HG03520 (cell line): ENCODE data around the gene MAP3K12.
A peak's percentile ranks its signal among the peaks of the same experiment; 100 is the strongest.
"Not testable (repeated sequence)": the region's sequence is repeated elsewhere in the genome, so short reads cannot be mapped to it uniquely, and the experiment has no call there.

Experiments
- ATAC-seq: cut with Tn5 transposase; IDR thresholded peaks from one replicate; pipeline ENCODE4 v1.9.1; 2021; ENCODE audit warnings: mild to moderate bottlenecking, moderate library complexity; ENCODE audit not compliant: unreplicated experiment

The MAP3K12 gene

GRCh38 chr12:53472056-53472582 is 27.1 kb downstream of the MAP3K12 start:
- no peak for ATAC-seq

DNA sequence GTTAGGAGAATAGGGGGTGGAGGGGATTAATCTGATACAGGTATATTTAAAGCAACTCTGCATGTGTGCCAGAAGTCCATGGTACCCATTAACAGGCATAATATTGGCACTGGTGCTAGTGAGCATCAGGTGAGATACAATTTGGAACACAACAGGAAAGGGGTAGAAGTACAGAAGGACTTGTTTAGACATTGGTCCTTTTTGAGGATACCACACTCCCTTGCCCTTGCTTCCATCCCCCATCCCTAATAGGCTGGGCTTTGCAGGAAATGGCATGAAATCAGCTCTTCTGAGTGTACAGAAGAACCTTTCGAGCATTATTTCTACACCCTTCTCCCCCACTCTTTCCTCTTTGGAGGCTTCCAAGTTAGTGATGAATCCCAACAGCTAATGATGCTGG is 31.0 kb downstream of the MAP3K12 start:
- ATAC-seq, result no peak

DNA sequence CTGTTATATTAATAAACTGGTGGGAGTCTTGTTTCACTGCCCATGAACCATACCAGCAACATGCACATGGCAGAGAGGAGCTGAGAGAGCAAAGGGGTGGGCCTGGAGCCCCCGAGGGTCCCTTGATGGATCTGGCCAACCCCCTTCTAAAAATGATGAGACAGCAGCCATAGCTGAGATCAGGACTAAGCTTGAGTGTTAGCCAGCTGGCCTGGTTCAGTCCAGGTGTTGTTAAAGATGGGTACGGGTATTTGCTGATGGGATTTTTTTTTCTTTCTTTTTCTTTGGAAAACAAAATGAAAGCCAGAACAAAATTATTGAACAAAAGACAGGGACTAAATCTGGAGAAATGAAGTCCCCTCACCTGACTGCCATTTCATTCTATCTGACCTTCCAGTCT is 31.4 kb downstream of the MAP3K12 start:
- no peak for ATAC-seq

GRCh38 chr12:53467082-53467481 is 32.2 kb downstream of the MAP3K12 start:
- no peak for ATAC-seq

DNA sequence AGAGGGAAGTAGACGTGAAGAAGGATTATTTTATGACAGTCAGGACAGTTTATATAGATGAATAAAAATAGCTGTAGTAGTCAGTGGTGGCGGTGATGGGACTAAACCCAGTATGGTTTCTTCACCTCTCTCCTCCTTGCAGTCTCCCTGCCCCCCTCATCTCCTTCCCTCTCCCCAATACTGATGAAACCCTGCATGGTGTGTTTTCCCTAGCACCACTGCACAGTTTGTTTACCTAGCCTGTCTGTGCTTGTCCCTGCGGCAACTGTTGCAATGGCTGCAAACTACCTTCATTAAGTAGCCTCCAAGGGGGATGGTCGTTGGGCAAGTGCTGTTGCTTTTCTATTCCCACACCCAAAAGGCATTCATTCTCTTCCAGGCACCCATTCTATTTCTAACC is 32.6 kb downstream of the MAP3K12 start:
- no peak for ATAC-seq

GRCh38 chr12:53465679-53466078 is 33.6 kb downstream of the MAP3K12 start:
- no peak for ATAC-seq

GRCh38 chr12:53464685-53465418 is 34.4 kb downstream of the MAP3K12 start:
- no peak for ATAC-seq

DNA sequence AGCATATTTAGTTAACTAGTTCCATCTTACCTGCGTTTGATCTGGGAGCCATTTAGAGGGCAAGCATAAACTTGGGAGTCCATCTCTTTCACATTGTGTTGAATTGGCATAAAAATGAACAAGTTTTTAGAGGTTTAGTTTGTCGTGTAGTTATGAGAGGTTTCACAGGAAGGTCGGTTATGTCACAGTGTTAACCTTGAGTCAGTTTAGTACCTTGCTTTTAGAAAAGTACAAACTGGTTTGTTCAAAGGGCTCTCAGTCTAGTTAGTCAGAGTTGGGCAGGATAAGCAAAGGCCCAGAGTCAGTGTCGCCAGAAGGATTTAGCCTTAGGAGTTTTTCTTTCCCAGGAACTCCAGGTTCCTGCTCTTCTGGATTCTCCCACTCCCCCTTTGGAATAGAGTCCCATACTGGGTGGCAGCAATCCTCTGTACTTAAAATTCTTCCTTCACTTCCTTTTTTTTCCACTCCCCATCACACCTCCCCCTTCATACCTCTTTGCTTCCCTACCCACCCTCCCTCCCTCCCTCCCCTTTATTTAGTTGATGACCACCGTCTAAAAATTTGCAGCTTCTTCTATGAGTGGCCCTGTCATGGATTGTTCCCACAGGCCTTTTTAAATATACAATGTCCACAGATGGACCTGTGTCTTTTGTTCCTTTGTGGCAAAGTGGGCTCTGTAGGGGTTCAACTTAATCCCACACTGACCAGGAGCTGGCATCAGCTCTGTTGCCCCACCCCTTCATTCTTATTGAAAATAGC is 35.3 kb downstream of the MAP3K12 start:
- no peak for ATAC-seq

DNA sequence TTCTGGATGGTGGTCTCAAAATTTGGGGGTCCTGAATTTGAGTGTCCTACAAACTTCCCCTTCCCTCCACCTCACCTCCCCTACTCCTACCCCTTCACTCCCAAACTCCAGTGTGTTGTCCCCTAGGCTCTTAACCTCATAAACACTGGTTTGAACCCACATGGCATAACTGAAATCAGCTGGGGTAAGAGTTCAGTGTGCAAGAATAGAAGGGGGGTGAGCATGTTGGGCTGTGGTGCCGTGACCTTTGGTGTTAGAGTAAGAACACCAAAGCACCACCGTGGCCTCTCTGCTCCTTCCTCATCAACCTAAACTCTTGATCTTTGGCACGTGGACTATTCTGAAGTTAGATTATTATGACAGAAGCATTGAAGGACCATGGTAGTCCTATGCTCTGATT is 36.3 kb downstream of the MAP3K12 start:
- ATAC-seq, result no peak

DNA sequence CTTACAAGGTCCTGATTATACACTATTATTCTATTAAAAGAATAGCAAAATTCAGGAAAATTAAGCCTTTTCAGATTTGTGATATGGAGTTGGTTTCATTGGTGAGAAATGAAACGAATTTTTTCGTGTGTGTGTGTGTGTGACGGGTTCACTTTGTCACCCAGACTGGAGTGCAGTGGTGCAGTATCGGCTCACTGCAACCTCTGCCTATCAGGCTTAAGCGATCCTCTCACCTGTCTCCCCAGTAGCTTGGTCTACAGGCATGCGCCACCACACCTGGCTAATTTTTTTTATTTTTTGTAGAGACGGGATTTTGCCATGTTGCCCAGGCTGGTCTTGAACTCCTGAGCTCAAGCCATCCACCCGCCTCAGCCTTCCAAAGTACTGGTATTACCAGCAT is 37.7 kb downstream of the MAP3K12 start:
- ATAC-seq, result no peak

DNA sequence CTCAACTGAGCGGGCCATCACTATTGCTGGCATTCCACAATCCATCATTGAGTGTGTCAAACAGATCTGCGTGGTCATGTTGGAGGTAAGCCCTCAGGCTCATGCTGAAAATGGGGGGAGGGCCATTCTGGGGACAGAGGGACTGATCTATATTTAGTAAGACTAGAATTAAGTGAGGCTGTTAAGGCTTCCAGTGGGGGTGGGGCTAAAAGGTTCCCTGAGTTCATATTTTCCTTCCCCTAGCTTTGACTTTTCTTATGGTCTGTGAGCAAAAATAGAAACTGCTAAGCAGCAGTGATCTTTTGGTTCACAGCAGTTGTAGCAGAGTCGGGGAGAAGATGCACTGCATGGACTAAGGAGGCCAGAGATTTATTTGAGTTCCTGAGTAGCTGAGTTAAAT is 38.2 kb downstream of the MAP3K12 start:
- no peak for ATAC-seq

DNA sequence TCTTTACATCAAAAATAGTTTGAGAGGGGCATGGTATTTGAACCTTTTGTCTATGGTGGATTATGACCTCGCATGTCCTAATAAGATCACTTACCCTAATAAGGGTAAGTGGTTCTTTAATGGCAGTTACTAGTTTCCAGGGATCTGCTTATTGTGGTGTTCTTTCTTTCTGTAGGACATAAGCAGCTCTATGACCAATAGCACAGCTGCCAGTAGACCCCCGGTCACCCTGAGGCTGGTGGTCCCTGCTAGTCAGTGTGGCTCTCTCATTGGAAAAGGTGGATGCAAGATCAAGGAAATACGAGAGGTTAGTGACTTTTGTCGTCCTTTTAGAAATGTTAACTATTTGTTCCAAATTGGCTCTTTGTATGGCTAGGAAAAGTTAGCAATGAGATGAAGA is 40.2 kb downstream of the MAP3K12 start:
- no peak for ATAC-seq

DNA sequence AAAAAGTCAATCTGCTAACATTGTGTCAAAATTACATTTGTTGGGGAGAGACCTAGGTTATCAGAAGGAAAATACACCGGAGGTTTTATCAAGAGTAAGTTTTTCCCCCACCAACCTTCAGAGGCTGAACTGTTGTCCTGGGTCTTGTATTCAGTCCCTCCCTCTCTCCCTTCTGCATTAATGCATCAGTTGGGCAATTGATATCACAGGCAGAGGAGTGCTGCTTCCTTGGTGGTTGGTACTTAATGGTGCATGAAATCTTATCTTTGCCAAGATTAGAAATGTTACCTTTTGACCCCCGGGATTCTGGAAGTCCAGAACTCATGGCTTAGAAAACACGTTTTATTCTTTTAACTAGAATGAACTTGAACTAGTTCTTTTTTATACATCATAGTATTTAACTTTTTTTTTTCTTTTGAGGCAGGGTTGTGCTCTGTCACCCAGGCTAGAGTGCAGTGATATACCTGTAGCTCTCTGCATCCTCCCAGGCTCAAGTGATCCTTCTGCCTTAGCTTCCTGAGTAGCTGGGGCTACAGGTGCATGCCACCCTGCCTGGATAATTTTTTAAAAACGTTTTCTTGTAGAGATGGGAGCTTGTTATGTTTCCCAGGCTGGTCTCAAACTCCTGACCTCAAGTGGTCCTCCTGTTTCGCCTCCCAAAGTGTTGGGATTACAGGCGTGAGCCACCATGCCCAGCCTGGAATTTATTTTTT is 42.4 kb downstream of the MAP3K12 start:
- ATAC-seq, result no peak

DNA sequence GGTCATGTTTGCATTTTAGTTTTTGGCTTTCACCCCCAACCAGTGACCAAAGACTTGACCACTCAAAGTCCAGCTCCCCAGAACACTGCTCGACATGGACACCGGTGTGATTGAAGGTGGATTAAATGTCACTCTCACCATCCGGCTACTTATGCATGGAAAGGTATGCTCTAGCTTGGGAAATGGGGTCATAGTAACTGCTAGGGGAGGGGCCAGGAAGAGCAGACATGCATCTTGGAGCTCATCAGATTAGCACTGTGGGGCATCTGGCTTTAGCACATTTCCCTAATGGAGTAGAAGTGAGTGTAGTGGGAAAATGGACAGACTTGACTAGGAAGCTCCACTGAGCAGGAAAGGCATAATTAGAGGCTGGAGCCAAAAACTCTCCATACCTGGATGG is 44.6 kb downstream of the MAP3K12 start:
- ATAC-seq, result no peak

GRCh38 chr12:53453953-53454640 is 45.2 kb downstream of the MAP3K12 start:
- ATAC-seq, result no peak

GRCh38 chr12:53452159-53453077 is 46.8 kb downstream of the MAP3K12 start:
- ATAC-seq, result no peak

DNA sequence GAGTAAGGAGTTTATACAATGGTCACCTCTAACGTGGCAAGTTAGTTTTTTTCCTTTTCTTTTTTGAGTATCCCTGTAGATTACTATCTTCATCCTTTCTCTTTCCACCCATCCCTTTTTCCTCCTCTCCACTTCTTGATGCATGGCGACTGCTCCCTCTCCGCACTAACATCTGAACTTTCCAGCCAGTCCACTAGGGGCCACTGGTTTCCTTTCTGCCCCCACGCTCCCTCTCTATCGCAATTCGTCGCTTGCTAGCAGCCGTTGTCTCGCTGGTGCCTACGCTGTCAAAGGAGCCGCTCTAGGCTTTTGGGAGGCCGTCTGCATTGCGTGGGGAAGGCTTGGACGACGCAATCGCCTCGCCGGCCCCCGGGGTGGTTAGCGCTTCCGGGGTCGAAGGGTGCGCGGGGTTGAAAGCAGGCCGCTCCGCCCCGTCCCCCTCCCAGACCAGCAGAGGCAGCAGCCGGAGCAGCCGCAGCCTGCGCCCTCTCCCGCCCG is 47.5 kb downstream of the MAP3K12 start, which contains the start of gene PCBP2:
Gene PCBP2 (plus strand): TSS at position 442 of the 498 bp plus-strand sequence. CDS start 2,699 bp downstream, outside the sequence.
- ATAC-seq, result peak; percentile 97

- no peak for ATAC-seq
Measured at GRCh38 chr12:53450936-53451335, 48.3 kb downstream of the MAP3K12 start.

DNA sequence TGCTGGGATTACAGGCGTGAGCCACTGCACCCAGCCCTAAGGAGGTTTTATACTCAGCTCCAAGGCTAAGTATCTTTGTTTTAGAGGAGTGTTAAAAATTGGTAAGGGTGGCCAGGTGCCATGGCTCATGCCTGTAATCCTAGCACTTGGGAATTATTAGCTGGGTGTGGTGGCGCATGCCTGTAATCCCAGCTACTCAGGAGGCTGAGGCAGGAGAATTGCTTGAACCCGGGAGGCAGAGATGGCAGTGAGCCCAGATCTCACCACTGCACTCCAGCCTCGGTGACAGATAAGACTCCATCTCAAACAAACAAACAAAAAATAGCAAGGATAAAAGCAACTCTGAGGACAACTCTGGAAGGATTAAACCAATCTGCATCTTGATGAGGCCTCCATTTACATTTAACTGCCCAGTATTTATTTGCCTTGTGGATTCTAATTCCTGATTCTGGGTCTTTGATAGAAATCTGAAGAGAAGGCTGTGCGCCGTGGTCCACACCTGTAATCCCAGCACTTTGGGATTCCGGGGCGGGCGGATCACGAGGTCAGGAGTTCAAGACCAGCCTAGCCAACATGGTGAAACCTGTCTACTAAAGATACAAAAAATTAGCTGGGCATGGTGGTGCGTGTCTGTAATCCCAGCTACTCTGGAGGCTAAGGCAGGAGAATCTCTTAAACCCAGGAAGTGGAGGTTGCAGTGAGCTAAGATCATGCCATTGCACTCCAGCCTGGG is 54.5 kb downstream of the MAP3K12 start:
- not testable (repeated sequence) for ATAC-seq
